ENCODE data around the gene HCRTR1.

Gene HCRTR1

DNA sequence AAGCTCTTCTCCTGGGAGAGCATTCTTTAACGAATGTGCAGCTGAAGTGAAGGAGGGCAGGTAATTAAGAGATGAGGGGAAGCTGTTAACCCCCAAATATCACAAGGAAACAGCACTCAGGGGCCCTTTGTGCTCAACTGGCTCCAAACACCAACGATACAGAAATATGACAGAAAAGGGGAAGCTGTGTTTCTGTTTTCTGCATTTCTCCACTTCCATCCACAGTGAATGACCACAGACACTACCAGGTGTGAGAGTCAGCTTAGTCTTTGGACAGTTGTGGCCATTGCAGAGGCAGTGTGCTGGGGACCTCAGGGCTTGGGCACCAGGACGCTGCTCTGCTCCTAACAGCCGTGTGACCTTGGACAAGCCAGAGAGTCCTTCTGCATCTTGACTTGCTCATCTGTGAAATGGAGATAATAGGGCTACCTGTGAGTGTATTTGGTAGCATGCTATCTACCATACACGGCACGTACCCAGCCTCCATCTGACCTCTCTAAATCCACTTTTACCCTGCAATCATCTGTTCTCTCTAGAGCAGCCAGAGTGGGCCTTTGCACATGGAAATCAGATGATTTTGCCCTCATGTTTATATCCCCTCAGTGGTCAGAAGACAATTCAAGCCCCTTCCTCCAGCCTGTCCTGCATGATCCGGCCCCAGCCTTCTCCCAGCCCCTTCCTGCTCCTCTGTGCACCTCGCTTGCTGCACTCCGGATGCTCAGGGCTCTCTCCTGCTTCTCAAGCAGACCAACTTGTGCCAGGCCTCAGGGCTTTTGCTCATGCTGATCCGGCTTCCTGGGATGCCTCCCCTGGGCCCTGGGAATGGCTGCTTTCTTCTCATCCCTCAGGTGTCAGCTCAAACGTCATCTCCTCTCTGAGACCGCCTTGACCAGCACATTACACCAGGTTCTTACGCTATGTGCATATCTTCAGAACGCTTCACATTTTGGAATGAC is 45.9 kb upstream of the HCRTR1 start:
- no peak for TF ChIP-seq CTCF (IDR thresholded peaks at IDR 0.05; ENCODE audit: low read depth, low read length)
- H3K4me3 ChIP-seq (ENCODE audit: low read depth, low read length), result no peak overlapping the region

DNA sequence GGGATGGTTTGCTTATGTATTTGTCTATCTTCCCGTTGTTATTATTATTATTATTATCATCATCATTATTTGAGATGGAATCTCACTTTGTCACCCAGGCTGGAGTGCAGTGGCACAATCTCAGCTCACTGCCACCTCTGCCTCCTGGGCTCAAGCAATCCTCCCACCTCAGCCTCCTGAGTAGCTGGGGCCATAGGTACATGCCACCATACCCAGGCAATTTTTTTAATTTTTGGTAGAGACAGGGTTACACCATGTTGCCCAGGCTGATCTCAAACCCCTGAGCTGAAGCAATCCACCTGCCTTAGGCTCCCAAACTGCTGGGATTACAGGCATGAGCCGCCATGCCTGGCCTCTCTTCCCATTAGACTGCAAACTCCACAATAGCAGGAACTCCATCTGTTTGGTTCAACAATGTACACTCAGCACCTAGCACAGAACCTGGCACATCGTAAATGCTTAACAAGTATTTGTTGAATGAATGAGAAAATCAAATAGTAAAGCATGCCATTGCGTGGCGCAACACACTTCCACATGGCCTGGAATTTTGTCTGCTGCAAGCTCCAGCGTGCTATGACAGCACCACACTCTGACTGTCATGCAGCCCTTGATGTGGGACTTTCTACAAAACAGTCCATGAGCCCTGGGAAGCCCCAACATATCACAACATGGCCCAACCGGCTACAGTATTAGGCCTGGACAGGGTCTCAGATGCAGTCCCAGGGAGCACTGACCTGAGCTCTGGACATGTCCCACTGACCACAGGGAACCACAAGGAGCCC is 45.0 kb upstream of the HCRTR1 start:
- no peak overlapping the region for H3K4me3 ChIP-seq (ENCODE audit: low read depth, low read length)
- no peak for TF ChIP-seq CTCF (IDR thresholded peaks at IDR 0.05; ENCODE audit: low read depth, low read length)

GRCh38 chr1:31573261-31573660 is 44.2 kb upstream of the HCRTR1 start:
- no peak for TF ChIP-seq CTCF (IDR thresholded peaks at IDR 0.05; ENCODE audit: low read depth, low read length)
- no peak overlapping the region for H3K4me3 ChIP-seq (ENCODE audit: low read depth, low read length)

- no peak for TF ChIP-seq CTCF (IDR thresholded peaks at IDR 0.05; ENCODE audit: low read depth, low read length)
Observed at GRCh38 chr1:31574749-31575368, 42.6 kb upstream of the HCRTR1 start.

DNA sequence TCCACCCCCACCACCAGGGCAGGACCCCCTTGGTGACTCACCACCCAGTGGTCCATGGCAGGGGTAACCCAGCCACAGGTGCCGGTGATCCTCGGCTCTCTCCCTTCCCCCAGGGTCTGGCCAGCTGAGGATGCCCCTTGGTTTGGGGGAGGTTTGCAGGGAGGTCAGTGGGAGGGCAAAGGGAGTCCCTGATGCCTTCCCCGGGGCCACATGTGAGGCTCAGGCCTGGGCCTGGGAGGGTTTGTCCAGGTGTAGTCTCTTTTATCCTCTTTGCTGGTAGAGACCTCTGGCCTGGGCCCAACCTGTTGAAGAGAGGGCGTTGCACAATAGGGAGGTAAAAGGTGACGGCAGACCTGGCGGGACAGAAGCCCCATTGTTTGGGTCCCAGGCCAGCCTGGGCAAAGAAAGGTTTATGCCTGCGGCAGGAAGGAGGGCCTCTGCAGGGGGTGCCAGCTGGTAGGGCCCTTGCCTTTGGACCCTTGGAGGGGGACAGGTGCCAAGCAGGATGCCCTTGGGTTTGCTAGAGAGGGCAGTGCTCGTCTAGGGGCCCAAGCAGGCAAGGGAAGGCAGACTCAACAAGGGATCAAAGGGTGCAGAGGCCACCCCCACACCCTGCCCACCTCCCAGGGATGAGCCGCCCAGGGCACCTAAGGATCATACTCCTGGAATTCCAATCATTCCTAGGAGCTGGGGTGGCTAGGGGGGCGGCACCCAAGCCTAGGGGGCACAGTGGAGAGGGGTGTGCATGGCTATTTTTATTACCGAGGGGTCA is 41.9 kb upstream of the HCRTR1 start:
- no peak for TF ChIP-seq CTCF (IDR thresholded peaks at IDR 0.05; ENCODE audit: low read depth, low read length)
- H3K4me3 ChIP-seq (ENCODE audit: low read depth, low read length), result no peak overlapping the region

More at GRCh38 chr1:31574749-31575368, 42.6 kb upstream of the HCRTR1 start:
- no peak overlapping the region for H3K4me3 ChIP-seq (ENCODE audit: low read depth, low read length)

DNA sequence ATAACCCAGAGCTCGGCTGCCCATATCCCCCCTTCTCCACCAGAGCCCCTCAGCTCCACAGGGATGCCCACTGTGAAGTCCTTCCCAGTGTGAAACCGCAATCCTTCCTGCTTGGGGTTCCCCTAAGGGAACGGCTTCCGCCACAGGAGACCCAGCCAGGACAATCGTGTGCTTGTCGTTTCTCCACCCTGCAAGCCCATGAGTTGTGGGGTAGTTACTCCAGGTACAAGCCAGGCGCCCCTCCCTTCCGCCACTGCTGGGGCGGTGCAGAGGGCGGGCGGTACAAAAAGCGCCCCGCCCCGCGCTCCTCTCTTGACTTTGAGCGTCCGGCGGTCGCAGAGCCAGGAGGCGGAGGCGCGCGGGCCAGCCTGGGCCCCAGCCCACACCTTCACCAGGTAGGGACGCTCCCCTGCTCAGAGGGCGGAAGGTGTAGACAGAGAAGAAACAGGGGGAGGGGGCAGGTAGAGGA is 41.3 kb upstream of the HCRTR1 start, which contains the start of gene TINAGL1:
TINAGL1 (plus strand) TSS at position 315 of the 469 bp plus-strand sequence. CDS start 634 bp downstream, outside the sequence.
- no peak within 1 kb of the TSS for H3K4me3 ChIP-seq (ENCODE audit: low read depth, low read length)

More for the DNA sequence above, 41.3 kb upstream of the HCRTR1 start, which contains the start of gene TINAGL1:
- TF ChIP-seq CTCF (IDR thresholded peaks at IDR 0.05; ENCODE audit: low read depth, low read length), result no peak
